GM23248 (cell line): ENCODE results near the gene PKD2L1.

Experiments
- EZH2 ChIP-seq: fragments of 200-600 bp; sonication (generic); IDR thresholded peaks from 2 replicates; pipeline ENCODE4 v1.6.1; 2018; ENCODE audit warnings: antibody characterized with exemption, mild to moderate bottlenecking; ENCODE audit not compliant: insufficient read depth, poor library complexity, severe bottlenecking
- EZH2phosphoT487 ChIP-seq: fragments of 200-600 bp; sonication (generic); IDR thresholded peaks from 2 replicates; pipeline ENCODE4 v1.6.1; 2018; ENCODE audit warnings: antibody characterized with exemption, moderate library complexity, mild to moderate bottlenecking, low read depth; ENCODE audit not compliant: insufficient read depth

DNA sequence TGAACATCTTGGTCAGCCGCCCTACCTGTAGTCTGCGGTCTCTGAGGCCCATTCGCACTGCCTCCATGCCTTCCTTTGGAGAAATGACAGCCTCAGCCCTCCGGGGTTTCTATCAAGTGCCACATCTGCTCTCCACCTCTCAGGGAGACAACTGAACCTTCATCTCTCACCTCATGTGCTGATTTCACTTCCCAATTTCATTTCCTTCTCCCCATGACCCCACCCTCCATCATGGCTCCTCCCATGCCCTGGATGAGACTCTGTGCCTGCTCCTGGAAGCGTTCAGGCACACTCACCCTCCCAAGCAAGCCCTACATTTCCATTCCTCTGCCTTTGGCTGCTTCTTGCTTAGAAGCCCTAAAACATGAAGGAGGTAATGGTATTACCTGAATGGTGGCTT is 9.2 kb upstream of the PKD2L1 start:
- TF ChIP-seq EZH2 (no peak), EZH2phosphoT487 (no peak)
